Breast epithelium (tissue), 4 donors: Measurements from ENCODE around the gene MGAT5B. TPM values are rescaled to one million over a fixed set of nuclear protein-coding genes. Genes with fewer than 3 reads are reported as not detected.
A peak's percentile ranks its signal among the peaks of the same experiment; 100 is the strongest.

Experiments
- DNase-seq, 2 donors: peaks; one replicate each; pipeline ENCODE4 v3.0.0-alpha.2; 2019; ENCODE audit warnings: low spot score in 2 of 2
- H3K27ac ChIP-seq, 2 donors: fragments of 200-600 bp; sonication (generic) in 1 of 2; one replicate each; pipeline ENCODE4 v1.5.1; 2016 to 2019; ENCODE audit warnings: mild to moderate bottlenecking in 1 of 2
- H3K27me3 ChIP-seq, 2 donors: fragments of 200-600 bp; sonication (generic) in 1 of 2; one replicate each; pipeline versions ENCODE4 v1.5.1 to v1.6.0; 2017 to 2019; ENCODE audit warnings: control low read depth in 1 of 2, mild to moderate bottlenecking in 1 of 2
- H3K36me3 ChIP-seq: fragments of 200-600 bp; one replicate; pipeline ENCODE4 v1.5.1; 2019
- H3K4me1 ChIP-seq, 2 donors: fragments of 200-600 bp; sonication (generic); one replicate each; pipeline ENCODE4 v1.5.1; 2016 to 2019; ENCODE audit warnings: control low read depth in 1 of 2
- H3K4me3 ChIP-seq, 3 donors: fragments of 200-600 bp; sonication (generic); 1 replicate in 2 of 3; 2 replicates in 1 of 3; pipeline ENCODE4 v1.5.1; 2016 to 2019; ENCODE audit warnings: mild to moderate bottlenecking in 3 of 3, moderate library complexity in 2 of 3
- H3K9me3 ChIP-seq, 2 donors: fragments of 200-600 bp; sonication (generic) in 1 of 2; one replicate each; pipeline ENCODE4 v1.5.1; 2016 to 2019; ENCODE audit warnings: control low read depth in 1 of 2
- POLR2A ChIP-seq: fragments of 450-650 bp; IDR thresholded peaks from one replicate; pipeline ENCODE4 v1.6.1; 2016; ENCODE audit warnings: antibody characterized with exemption, mild to moderate bottlenecking, moderate library complexity
- POLR2AphosphoS5 ChIP-seq, 3 donors: sonication (generic); formaldehyde crosslinking; IDR thresholded peaks; one replicate each; pipeline ENCODE4 v1.6.1; 2017; ENCODE audit warnings: antibody characterized with exemption in 3 of 3
- intact Hi-C: fragments of 100-400 bp; cut with DNase I; formaldehyde crosslinking; loops from one replicate; pipeline ENCODE4 v1.15.1; 2023; ENCODE audit warnings: low total_unique reads
- total RNA-seq, 3 donors: library from RNA; depleted of rRNA; stranded (reverse); fragments of >200 nt; gene quantifications; one replicate each; pipeline ENCODE4 v1.1.0, GENCODE V29; 2016
- TF ChIP-seq, protein P1 (sequence below), 3 donors: fragments of 450-650 bp; IDR thresholded peaks; one replicate each; pipeline ENCODE4 v1.5.1; 2016 to 2017; ENCODE audit warnings: antibody characterized with exemption in 3 of 3, mild to moderate bottlenecking in 3 of 3, moderate library complexity in 3 of 3

MGAT5B gene
- total RNA-seq, 3 donors from 2014 or later, result 0.32 to 0.33 TPM; not detected in 1

DNA sequence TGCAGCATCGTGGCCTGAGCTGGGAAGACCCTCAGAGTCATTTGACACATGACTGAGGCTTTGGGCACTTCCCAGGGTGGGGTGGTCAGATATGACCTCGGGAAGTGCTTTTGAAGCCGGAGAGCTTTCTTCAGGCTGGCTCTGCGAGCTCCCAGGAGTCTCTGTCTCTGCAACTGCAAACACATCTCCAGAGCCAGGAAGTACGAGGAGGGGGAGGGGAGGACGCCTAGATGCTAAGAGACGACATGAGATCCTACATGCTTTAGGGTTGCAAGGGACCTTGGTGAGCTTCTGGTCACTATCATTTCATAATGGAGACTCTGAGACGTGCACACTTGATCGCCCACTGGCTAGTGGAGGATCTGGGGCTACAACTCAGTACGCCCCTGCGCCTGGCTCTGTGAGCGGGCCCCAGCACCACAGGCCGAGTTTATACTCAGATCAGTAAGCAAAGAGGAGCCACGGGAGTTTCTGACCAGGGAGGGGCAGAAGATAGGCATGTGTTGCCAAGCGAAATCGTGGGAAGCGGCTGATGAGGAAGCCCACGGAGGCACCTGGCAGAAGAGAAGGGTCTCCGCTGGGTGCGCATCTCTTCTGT is 527 bp upstream of the MGAT5B start:
- no peak for TF ChIP-seq POLR2AphosphoS5 (IDR thresholded peaks at IDR 0.05)
- no peak for TF ChIP-seq POLR2A
- TF ChIP-seq, protein P1, sequence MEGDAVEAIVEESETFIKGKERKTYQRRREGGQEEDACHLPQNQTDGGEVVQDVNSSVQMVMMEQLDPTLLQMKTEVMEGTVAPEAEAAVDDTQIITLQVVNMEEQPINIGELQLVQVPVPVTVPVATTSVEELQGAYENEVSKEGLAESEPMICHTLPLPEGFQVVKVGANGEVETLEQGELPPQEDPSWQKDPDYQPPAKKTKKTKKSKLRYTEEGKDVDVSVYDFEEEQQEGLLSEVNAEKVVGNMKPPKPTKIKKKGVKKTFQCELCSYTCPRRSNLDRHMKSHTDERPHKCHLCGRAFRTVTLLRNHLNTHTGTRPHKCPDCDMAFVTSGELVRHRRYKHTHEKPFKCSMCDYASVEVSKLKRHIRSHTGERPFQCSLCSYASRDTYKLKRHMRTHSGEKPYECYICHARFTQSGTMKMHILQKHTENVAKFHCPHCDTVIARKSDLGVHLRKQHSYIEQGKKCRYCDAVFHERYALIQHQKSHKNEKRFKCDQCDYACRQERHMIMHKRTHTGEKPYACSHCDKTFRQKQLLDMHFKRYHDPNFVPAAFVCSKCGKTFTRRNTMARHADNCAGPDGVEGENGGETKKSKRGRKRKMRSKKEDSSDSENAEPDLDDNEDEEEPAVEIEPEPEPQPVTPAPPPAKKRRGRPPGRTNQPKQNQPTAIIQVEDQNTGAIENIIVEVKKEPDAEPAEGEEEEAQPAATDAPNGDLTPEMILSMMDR (IDR thresholded peaks at IDR 0.05), result no peak
- peaks cover 0 to 3% of the 10 kb centered on the region in 2 donors for H3K4me1 ChIP-seq
- no peaks in the 10 kb centered on the region for H3K36me3 ChIP-seq
- H3K27ac ChIP-seq, result no peak overlapping the region
- peak overlapping the region in 2 of 3 donors; percentile 40 to 67 for H3K4me3 ChIP-seq
- intact Hi-C loops, result loop anchor here (10.0 kb wide), 1 partner anchor 187 kb away; no protein-coding TSS in a partner anchor
- no peak for DNase-seq
- peaks cover 11 to 52% of the 10 kb centered on the region in 2 donors for H3K27me3 ChIP-seq
- no peaks in the 10 kb centered on the region for H3K9me3 ChIP-seq

DNA sequence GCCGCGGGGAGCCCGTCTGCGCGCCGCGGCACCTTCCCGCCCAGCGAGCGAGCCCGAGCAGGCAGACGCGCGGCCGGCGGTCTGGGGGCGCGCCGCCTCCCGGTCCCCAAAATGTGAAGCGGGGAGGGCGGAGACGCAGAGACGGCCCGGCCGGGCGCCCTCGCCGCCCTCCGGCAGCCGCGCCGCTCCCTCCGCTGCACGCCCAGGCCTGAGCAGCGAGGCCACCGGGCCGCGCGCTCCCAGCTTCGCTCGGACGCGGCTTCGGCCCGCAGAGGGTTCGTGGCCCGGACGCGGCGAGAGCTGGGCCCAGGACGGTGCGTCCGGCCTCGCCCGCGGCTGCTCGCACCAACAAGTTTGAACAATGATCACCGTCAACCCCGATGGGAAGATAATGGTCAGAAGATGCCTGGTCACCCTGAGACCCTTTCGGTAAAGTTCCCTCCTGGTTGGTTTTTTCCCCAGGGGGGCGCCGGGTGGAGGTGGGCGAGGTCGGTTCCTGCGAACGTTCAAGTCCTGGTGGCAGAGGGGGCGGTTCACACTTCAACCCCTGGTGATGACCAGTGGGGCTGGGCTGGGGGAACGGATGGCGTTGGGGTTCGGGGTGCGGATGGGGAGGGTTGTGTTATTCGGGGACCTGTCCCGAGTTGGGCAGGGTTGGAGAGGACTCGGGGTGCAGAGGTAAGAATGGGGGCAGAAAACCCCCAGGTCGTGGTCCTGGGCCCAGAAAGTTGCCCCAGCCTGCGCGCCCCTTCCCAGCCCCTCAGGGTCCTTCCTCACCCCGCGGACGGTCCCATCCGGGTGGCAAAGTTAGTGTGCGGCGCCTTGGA is 678 bp downstream of the MGAT5B start:
- Histone ChIP-seq H3K27me3 (peaks cover 11 to 52% of the 10 kb centered on the region in 2 donors), H3K9me3 (no peaks in the 10 kb centered on the region), H3K4me1 (peaks cover 0 to 3% of the 10 kb centered on the region in 2 donors), H3K27ac (no peak overlapping the region), H3K36me3 (no peaks in the 10 kb centered on the region), H3K4me3 (peak overlapping the region; percentile 36 to 67 (median 40))
- intact Hi-C loops, result loop anchor here (10.0 kb wide), 1 partner anchor 186 kb away; no protein-coding TSS in a partner anchor
- no peak for DNase-seq
- TF ChIP-seq POLR2A (no peak), POLR2AphosphoS5 (IDR thresholded peaks at IDR 0.05) (no peak)
- TF ChIP-seq, protein P1 (IDR thresholded peaks at IDR 0.05), result no peak

DNA sequence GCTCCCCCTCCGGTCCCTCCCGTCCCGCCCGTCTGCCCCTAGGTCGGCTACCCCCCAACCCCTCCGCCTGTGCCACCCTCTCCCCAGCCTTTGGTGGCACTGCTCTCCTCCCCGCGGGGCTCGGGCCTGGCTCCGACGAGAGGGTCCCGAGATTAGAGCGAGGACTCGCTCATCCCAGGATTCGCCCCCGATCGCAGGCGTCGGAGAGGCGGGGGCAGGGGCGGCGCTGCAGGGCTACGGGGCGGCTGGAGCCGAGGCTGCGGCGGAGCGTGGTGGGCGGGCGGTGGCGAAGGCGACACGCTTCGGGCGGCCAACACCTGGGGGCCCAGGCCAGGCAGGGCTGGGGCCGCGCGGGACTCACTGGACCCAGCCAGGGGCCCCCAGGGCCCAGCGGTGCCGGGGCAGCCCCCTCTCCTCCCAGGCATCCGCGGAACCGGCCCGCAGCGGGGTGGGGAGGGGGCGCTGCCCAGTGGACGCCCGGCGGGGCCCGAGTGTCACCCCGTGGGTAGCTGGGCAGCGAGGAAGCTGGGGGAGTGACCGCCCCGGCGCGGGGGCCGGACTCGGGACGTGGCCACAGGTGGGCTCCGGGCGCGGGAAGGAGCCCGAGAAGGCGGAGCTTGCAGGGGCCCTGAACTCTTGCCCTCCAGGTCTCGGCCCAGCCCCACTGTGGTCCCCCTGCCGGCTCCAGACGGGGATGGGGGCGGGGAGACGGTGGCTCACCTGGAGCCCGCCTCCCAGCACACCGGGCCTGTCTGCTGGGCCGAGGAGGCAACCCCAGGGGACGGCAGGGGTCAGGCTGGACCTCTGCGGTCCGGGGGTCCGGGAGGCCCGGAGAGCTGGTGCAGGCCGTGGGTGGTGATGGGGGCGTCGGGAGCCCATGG is 1.5 kb downstream of the MGAT5B start:
- no peaks in the 10 kb centered on the region for H3K9me3 ChIP-seq
- intact Hi-C loops, result loop anchor here (10.0 kb wide), 1 partner anchor 185 kb away; no protein-coding TSS in a partner anchor
- peaks cover 11 to 52% of the 10 kb centered on the region in 2 donors for H3K27me3 ChIP-seq
- H3K27ac ChIP-seq, result no peak overlapping the region
- peaks cover 0 to 3% of the 10 kb centered on the region in 2 donors for H3K4me1 ChIP-seq
- peak overlapping the region in 2 of 3 donors; percentile 36 to 67 for H3K4me3 ChIP-seq
- DNase-seq, result no peak
- TF ChIP-seq, protein P1 (IDR thresholded peaks at IDR 0.05), result no peak
- TF ChIP-seq POLR2AphosphoS5 (IDR thresholded peaks at IDR 0.05) (no peak), POLR2A (no peak)
- no peaks in the 10 kb centered on the region for H3K36me3 ChIP-seq

DNA sequence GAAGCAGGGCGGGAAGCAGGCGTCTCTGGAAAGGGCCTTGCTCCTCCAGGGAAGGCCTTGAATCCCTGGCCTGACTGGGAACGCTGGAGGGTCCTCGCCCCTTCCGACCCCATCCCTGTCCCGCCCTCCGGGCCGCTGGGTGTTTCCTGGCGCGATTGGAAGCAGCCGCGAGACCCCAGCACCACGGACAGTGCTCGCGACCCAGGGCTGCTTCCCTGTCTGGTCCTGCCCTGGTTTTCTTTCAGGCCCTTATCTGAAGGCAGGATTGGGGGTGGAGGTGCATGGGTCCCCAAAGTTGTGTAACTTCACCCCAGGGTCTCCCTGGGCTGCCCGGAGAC is 2.1 kb downstream of the MGAT5B start:
- DNase-seq, result no peak
- intact Hi-C loops, result no loop called here
- Histone ChIP-seq H3K9me3 (no peaks in the 10 kb centered on the region), H3K4me1 (peaks cover 0 to 3% of the 10 kb centered on the region in 2 donors), H3K36me3 (no peaks in the 10 kb centered on the region), H3K4me3 (no peak overlapping the region), H3K27ac (no peak overlapping the region), H3K27me3 (peaks cover 11 to 48% of the 10 kb centered on the region in 2 donors)
- TF ChIP-seq POLR2AphosphoS5 (IDR thresholded peaks at IDR 0.05), result no peak
- TF ChIP-seq, protein P1 (IDR thresholded peaks at IDR 0.05), result no peak
